Progenitor cell of endocrine pancreas (in vitro differentiated cells): ENCODE results near the gene MLIP. TPM values are rescaled to one million over a fixed set of nuclear protein-coding genes. Genes with fewer than 3 reads are reported as not detected.

Experiments used
- DNase-seq: peaks from one replicate; pipeline ENCODE4 v3.0.0; 2021; ENCODE audit warnings: low spot score; ENCODE audit not compliant: unreplicated experiment
- H3K27ac Mint-ChIP-seq: 2 replicates; pipeline ENCODE4 v1.8.0; 2021; ENCODE audit warnings: mild to moderate bottlenecking, moderate library complexity, mixed read lengths
- H3K27me3 Mint-ChIP-seq: 2 replicates; pipeline ENCODE4 v1.8.0; 2021; ENCODE audit warnings: mixed read lengths
- H3K36me3 Mint-ChIP-seq: 2 replicates; pipeline ENCODE4 v1.8.0; 2022; ENCODE audit warnings: mixed read lengths; ENCODE audit not compliant: insufficient read depth
- H3K4me1 Mint-ChIP-seq: 2 replicates; pipeline ENCODE4 v1.8.0; 2021; ENCODE audit warnings: low read depth, mixed read lengths
- H3K4me3 Mint-ChIP-seq: 2 replicates; pipeline ENCODE4 v1.8.0; 2021; ENCODE audit warnings: low read depth, mild to moderate bottlenecking, moderate library complexity, mixed read lengths
- H3K9me3 Mint-ChIP-seq: 2 replicates; pipeline ENCODE4 v1.8.0; 2021; ENCODE audit warnings: low read depth, mixed read lengths
- total RNA-seq: library from RNA; stranded (reverse); gene quantifications from 2 replicates; pipeline ENCODE4 v1.2.1, GENCODE V29; 2021
- TF ChIP-seq, protein P1 (sequence below): fragments of 200-600 bp; sonication (generic); IDR thresholded peaks from one replicate; pipeline ENCODE4 v1.5.0; 2021; ENCODE audit warnings: antibody characterized with exemption, mild to moderate bottlenecking; ENCODE audit not compliant: unreplicated experiment

The MLIP gene
- total RNA-seq, 1 donor from 2014 or later = not detected

DNA sequence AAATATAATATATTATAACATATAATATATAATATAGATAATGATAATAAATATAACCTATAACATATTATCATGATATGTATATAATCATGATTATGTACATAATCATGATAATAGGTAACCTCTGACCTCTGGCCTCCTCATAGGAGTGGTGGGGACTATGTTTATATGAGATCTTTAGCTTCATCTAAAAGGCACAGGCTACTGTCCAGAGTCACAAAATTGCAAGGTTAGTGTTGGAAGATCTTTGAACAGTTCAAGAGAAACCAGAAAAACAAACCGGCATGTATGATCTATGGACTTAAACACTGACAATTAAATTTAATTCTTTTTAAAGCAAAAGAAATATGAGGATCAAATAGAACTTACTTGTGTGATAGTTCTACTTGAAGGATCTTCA lies 141.3 kb downstream of the MLIP start:
- Mint-ChIP-seq H3K36me3 (no peaks in the 10 kb centered on the region), H3K9me3 (no peaks in the 10 kb centered on the region), H3K4me1 (no peaks in the 10 kb centered on the region), H3K27ac (no peak overlapping the region), H3K27me3 (no peaks in the 10 kb centered on the region), H3K4me3 (no peak overlapping the region)
- no peak for DNase-seq
- TF ChIP-seq, protein P1, sequence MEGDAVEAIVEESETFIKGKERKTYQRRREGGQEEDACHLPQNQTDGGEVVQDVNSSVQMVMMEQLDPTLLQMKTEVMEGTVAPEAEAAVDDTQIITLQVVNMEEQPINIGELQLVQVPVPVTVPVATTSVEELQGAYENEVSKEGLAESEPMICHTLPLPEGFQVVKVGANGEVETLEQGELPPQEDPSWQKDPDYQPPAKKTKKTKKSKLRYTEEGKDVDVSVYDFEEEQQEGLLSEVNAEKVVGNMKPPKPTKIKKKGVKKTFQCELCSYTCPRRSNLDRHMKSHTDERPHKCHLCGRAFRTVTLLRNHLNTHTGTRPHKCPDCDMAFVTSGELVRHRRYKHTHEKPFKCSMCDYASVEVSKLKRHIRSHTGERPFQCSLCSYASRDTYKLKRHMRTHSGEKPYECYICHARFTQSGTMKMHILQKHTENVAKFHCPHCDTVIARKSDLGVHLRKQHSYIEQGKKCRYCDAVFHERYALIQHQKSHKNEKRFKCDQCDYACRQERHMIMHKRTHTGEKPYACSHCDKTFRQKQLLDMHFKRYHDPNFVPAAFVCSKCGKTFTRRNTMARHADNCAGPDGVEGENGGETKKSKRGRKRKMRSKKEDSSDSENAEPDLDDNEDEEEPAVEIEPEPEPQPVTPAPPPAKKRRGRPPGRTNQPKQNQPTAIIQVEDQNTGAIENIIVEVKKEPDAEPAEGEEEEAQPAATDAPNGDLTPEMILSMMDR = no peak

DNA sequence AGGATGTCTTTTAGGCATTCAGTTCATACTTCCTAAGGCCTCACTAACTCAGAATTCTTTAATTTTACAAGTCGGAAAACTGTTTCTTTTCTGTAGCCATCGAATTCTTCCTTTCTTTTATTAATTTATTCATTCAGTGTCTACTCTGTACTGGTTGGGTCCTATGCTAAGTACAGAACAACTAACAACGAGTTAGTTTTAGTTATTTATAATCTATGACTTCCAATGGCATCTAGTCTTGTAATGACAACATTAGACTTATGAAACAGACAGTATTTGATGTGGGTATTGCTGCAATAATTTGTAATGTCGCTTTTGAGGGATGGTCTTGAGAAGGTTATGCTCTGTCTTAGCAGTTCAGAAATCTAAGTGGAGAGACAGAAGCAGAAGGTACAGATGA lies 141.7 kb downstream of the MLIP start:
- Mint-ChIP-seq H3K27me3 (no peaks in the 10 kb centered on the region), H3K9me3 (no peaks in the 10 kb centered on the region), H3K4me3 (no peak overlapping the region), H3K4me1 (no peaks in the 10 kb centered on the region), H3K36me3 (no peaks in the 10 kb centered on the region), H3K27ac (no peak overlapping the region)
- TF ChIP-seq, protein P1 = no peak
- no peak for DNase-seq

DNA sequence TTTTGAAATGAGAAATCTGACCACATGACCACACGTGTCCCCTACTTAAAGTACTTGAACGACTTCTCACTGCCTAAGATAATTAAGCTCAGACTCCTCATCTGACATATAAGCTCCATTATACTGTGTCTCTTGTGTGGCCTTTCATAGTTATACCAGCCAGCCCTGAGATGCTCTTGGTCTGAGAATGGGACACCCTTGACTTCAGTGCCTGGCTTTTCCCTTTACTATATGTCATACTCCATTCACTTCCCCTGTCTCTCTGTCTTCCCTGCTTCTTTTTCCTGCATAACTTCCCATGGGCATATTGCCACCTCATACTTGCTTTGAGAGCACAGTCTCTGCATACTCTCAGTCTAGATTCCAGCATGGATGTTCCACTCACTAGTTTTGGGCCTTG lies 143.6 kb downstream of the MLIP start:
- Mint-ChIP-seq H3K36me3 (no peaks in the 10 kb centered on the region), H3K4me3 (no peak overlapping the region), H3K27ac (no peak overlapping the region), H3K9me3 (no peaks in the 10 kb centered on the region), H3K27me3 (no peaks in the 10 kb centered on the region), H3K4me1 (no peaks in the 10 kb centered on the region)
- TF ChIP-seq, protein P1 = no peak
- DNase-seq = no peak

DNA sequence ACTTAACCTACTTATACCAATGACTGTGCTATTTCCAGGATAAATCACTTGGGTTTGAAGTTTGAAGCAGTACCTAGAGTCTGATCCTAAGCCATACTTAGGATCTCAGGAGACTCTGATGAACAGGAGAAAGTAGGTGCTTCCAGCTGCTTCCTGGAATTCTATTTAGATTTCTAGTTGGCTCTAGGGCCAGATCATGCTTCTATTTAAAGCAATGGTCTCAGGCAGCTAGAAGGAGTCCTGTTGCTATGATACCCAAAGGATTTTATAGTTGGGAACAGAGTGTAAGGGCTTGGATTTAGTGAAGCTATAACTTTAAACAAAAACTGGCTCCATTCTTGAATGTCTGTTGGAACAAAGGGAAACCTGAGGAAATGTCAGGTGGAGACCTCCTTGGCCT lies 144.6 kb downstream of the MLIP start:
- H3K9me3 Mint-ChIP-seq = no peaks in the 10 kb centered on the region
- no peaks in the 10 kb centered on the region for H3K36me3 Mint-ChIP-seq
- no peak overlapping the region for H3K27ac Mint-ChIP-seq
- no peak overlapping the region for H3K4me3 Mint-ChIP-seq
- no peaks in the 10 kb centered on the region for H3K27me3 Mint-ChIP-seq
- DNase-seq = no peak
- TF ChIP-seq, protein P1 = no peak
- no peaks in the 10 kb centered on the region for H3K4me1 Mint-ChIP-seq

DNA sequence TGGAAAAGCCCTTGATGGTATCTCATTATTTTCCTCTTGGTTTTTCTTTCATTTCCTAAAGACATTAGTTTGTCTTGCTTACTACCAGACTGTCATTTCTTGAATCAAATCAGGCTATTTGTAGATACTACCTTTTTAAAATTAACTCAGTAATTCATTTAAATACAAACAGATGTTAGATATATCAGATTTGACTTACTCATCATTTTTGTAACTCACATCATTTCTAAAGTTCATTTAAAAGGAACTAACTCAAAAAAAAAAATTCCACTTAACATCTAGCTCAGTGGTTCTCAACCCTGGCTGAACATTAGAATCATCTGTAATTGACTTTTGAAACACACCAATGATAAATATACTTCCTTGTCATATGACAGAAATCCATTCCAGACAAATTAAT lies 148.8 kb downstream of the MLIP start:
- no peaks in the 10 kb centered on the region for H3K27me3 Mint-ChIP-seq
- H3K36me3 Mint-ChIP-seq = no peaks in the 10 kb centered on the region
- no peak for DNase-seq
- peaks cover 11% of the 10 kb centered on the region for H3K4me1 Mint-ChIP-seq
- no peak overlapping the region for H3K4me3 Mint-ChIP-seq
- no peak overlapping the region for H3K27ac Mint-ChIP-seq
- no peaks in the 10 kb centered on the region for H3K9me3 Mint-ChIP-seq
- TF ChIP-seq, protein P1 = no peak

DNA sequence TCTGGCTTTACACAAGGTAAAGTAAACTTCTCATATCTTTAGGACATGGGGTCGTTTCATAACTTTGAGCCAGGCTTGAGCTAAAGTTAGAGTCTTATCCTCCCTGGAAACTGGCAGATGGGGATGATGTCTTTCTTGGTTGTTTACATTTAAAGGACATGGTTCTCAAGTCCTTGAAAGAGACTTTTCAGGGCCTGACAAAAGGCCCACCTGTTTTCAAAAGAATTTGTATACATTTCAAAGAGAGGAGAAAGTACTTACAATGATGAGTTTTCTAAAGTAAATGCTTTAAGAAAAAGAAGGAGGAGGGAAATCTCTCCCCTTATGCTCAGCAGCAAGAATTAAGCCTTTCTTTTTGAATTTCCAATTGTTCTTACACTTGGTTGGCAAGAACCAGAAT lies 151.3 kb downstream of the MLIP start:
- H3K9me3 Mint-ChIP-seq = no peaks in the 10 kb centered on the region
- DNase-seq = no peak
- H3K27me3 Mint-ChIP-seq = no peaks in the 10 kb centered on the region
- no peak overlapping the region for H3K4me3 Mint-ChIP-seq
- no peak overlapping the region for H3K27ac Mint-ChIP-seq
- H3K36me3 Mint-ChIP-seq = no peaks in the 10 kb centered on the region
- TF ChIP-seq, protein P1 = no peak
- peaks cover 11% of the 10 kb centered on the region for H3K4me1 Mint-ChIP-seq
